Uterus (tissue), 2 donors: ENCODE data around the gene SHANK2.

ENCODE experiments used
- CTCF ChIP-seq, 4 experiments: fragments of 200-600 bp in 2 of 4; fragments of 450-650 bp in 2 of 4; sonication (generic) in 2 of 4; IDR thresholded peaks; one replicate each; pipeline ENCODE4 v1.5.1; 2016 to 2019; ENCODE audit warnings: antibody characterized with exemption in 4 of 4, mild to moderate bottlenecking in 2 of 4, moderate library complexity in 1 of 4
- POLR2A ChIP-seq, 2 donors: fragments of 450-650 bp; IDR thresholded peaks; one replicate each; pipeline ENCODE4 v1.6.1; 2016; ENCODE audit warnings: antibody characterized with exemption in 2 of 2, mild to moderate bottlenecking in 1 of 2, moderate library complexity in 1 of 2

- TF ChIP-seq POLR2A (IDR thresholded peaks at IDR 0.05): no peak
- no peak for TF ChIP-seq CTCF (IDR thresholded peaks at IDR 0.05)
Observed at GRCh38 chr11:71268706-71269321, 16.4 kb upstream of the SHANK2 start.
